Esophagus muscularis mucosa (tissue), 3 donors: Measurements from ENCODE around the gene TNFSF13B.

Experiments used
- POLR2A ChIP-seq: fragments of 450-650 bp; IDR thresholded peaks from one replicate; pipeline ENCODE4 v1.6.1; 2017; ENCODE audit warnings: antibody characterized with exemption, moderate library complexity, mild to moderate bottlenecking, low read depth
- POLR2AphosphoS5 ChIP-seq, 2 donors: sonication (generic); formaldehyde crosslinking; IDR thresholded peaks; one replicate each; pipeline ENCODE4 v1.6.1; 2017; ENCODE audit warnings: antibody characterized with exemption in 2 of 2
- TF ChIP-seq, protein P1 (sequence below), 3 experiments: fragments of 200-600 bp in 2 of 3; fragments of 450-650 bp in 1 of 3; sonication (generic) in 2 of 3; IDR thresholded peaks; one replicate each; pipeline ENCODE4 v1.5.1; 2017 to 2019; ENCODE audit warnings: antibody characterized with exemption in 3 of 3, mild to moderate bottlenecking in 2 of 3, moderate library complexity in 1 of 3

DNA sequence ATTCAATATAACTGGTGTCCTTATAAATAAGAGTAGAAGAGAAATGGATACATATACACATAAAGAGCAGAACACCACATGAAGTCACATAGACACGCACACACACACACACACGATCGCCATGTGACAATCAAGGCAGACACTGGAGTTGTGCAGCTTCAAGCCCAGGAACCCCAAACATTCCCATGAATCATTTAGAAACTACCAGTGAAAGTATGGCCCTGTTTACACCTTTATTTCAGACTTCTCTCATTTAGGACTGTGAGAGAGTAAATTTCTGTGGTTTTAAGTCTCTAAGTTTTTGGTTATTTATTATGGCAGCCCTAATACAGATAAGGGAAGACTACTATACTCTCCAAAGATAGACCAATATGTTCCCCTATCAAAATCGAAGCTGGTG is 20.4 kb upstream of the TNFSF13B start:
- TF ChIP-seq, protein P1, sequence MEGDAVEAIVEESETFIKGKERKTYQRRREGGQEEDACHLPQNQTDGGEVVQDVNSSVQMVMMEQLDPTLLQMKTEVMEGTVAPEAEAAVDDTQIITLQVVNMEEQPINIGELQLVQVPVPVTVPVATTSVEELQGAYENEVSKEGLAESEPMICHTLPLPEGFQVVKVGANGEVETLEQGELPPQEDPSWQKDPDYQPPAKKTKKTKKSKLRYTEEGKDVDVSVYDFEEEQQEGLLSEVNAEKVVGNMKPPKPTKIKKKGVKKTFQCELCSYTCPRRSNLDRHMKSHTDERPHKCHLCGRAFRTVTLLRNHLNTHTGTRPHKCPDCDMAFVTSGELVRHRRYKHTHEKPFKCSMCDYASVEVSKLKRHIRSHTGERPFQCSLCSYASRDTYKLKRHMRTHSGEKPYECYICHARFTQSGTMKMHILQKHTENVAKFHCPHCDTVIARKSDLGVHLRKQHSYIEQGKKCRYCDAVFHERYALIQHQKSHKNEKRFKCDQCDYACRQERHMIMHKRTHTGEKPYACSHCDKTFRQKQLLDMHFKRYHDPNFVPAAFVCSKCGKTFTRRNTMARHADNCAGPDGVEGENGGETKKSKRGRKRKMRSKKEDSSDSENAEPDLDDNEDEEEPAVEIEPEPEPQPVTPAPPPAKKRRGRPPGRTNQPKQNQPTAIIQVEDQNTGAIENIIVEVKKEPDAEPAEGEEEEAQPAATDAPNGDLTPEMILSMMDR (IDR thresholded peaks at IDR 0.05), result no peak
- TF ChIP-seq POLR2A (no peak), POLR2AphosphoS5 (IDR thresholded peaks at IDR 0.05) (no peak)
